IMR-90 (cell line): Measurements from ENCODE around the gene PPARG. TPM values are rescaled to one million over a fixed set of nuclear protein-coding genes. Genes with fewer than 3 reads are reported as not detected.

Experiments used
- ATAC-seq: fragments of 200-7000 bp; cut with Tn5 transposase; 2 replicates; pipeline ENCODE4 v1.9.1; 2020; ENCODE audit warnings: low read depth, mild to moderate bottlenecking, moderate library complexity
- BruUV-seq: library from RNA; stranded (reverse); fragments of 400-500 nt; replicated peaks from 2 replicates; lab custom pipeline; 2021; lab: Mats Ljungman, UMichigan
- CTCF ChIA-PET: fragments of 300-600 bp; formaldehyde crosslinking; extraction: SDS; loops from one replicate; lab custom pipeline; 2021; ENCODE audit warnings: antibody characterized with exemption; lab: Yijun Ruan, JAX
- POLR2A ChIA-PET: fragments of 300-600 bp; sonication (Branson Sonifier 250); formaldehyde crosslinking; loops from one replicate; lab custom pipeline; 2022; ENCODE audit warnings: antibody characterized with exemption; ENCODE audit not compliant: unreplicated experiment; lab: Charles Lee
- DNase-seq: peaks from one replicate; pipeline ENCODE4 v3.0.0; 2013
- H2AFZ ChIP-seq: replicated peaks from 2 replicates; pipeline ENCODE3; 2013; ENCODE audit warnings: low read length, mild to moderate bottlenecking; ENCODE audit not compliant: poor library complexity
- H2AK5ac ChIP-seq: 2 replicates; pipeline ENCODE4 v1.6.1; 2013; ENCODE audit warnings: low read depth, low read length, inconsistent platforms
- H2AK9ac ChIP-seq: replicated peaks from 2 replicates; pipeline ENCODE3; 2013; ENCODE audit warnings: mild to moderate bottlenecking, low read depth, low read length, moderate library complexity; ENCODE audit not compliant: poor library complexity
- H2BK120ac ChIP-seq: 2 replicates; pipeline ENCODE4 v1.6.1; 2013; ENCODE audit warnings: low read depth, low read length, inconsistent platforms
- H2BK15ac ChIP-seq: 3 replicates; pipeline ENCODE4 v1.6.1; 2013; ENCODE audit warnings: low read depth, low read length, inconsistent platforms
- H2BK20ac ChIP-seq: 2 replicates; pipeline ENCODE4 v1.6.1; 2013; ENCODE audit warnings: low read depth, mild to moderate bottlenecking, inconsistent platforms, low read length, moderate library complexity
- H2BK5ac ChIP-seq: 2 replicates; pipeline ENCODE4 v1.6.1; 2013; ENCODE audit warnings: mild to moderate bottlenecking, low read depth, low read length, inconsistent platforms; ENCODE audit not compliant: poor library complexity, severe bottlenecking
- H3K14ac ChIP-seq: replicated peaks from 2 replicates; pipeline ENCODE4 v1.6.1; 2013; ENCODE audit warnings: low read depth, low read length, inconsistent platforms
- H3K18ac ChIP-seq: 2 replicates; pipeline ENCODE4 v1.6.1; 2013; ENCODE audit warnings: low read depth, low read length, control low read depth
- H3K23ac ChIP-seq: 2 replicates; pipeline ENCODE4 v1.6.1; 2013; ENCODE audit warnings: low read depth, low read length, inconsistent platforms
- H3K27ac ChIP-seq: 2 replicates; pipeline ENCODE4 v1.5.1; 2013; ENCODE audit warnings: mild to moderate bottlenecking, control low read depth, low read length; ENCODE audit not compliant: insufficient read depth
- H3K27me3 ChIP-seq: 2 replicates; pipeline ENCODE4 v1.6.1; 2013; ENCODE audit warnings: low read length; ENCODE audit not compliant: control insufficient read depth, insufficient read depth
- H3K36me3 ChIP-seq: 2 replicates; pipeline ENCODE4 v1.6.1; 2013; ENCODE audit warnings: low read length, mixed read lengths; ENCODE audit not compliant: control insufficient read depth, insufficient read depth
- H3K4ac ChIP-seq: 2 replicates; pipeline ENCODE4 v1.6.1; 2013; ENCODE audit warnings: low read depth, low read length, inconsistent platforms
- H3K4me1 ChIP-seq: 2 replicates; pipeline ENCODE4 v1.6.1; 2013; ENCODE audit warnings: low read length, mixed read lengths; ENCODE audit not compliant: control insufficient read depth, insufficient read depth
- H3K4me2 ChIP-seq: 2 replicates; pipeline ENCODE4 v1.6.1; 2013; ENCODE audit warnings: low read depth, mild to moderate bottlenecking, control low read depth, low read length, moderate library complexity
- H3K4me3 ChIP-seq: 2 replicates; pipeline ENCODE4 v1.5.1; 2013; ENCODE audit warnings: low read depth, mild to moderate bottlenecking, control low read depth, low read length, moderate library complexity; ENCODE audit not compliant: insufficient read depth
- H3K56ac ChIP-seq: 2 replicates; pipeline ENCODE4 v1.6.1; 2013; ENCODE audit warnings: low read length, inconsistent platforms; ENCODE audit not compliant: insufficient read depth; ENCODE audit errors: extremely low read depth
- H3K79me1 ChIP-seq, 2 experiments: 2 replicates each; pipeline ENCODE4 v1.6.1; 2013; ENCODE audit warnings: low read length in 2 of 2, inconsistent platforms in 1 of 2, low read depth in 1 of 2
- H3K9ac ChIP-seq: 2 replicates; pipeline ENCODE4 v1.6.1; 2013; ENCODE audit warnings: low read depth, low read length, control low read depth
- H3K9me1 ChIP-seq: 2 replicates; pipeline ENCODE4 v1.6.1; 2013; ENCODE audit warnings: low read length, inconsistent platforms; ENCODE audit not compliant: insufficient read depth
- H3K9me3 ChIP-seq: 2 replicates; pipeline ENCODE4 v1.6.1; 2013; ENCODE audit warnings: low read length; ENCODE audit not compliant: control insufficient read depth, insufficient read depth
- H4K20me1 ChIP-seq: 2 replicates; pipeline ENCODE4 v1.6.1; 2013; ENCODE audit warnings: low read length, inconsistent platforms; ENCODE audit not compliant: insufficient read depth
- H4K5ac ChIP-seq: 2 replicates; pipeline ENCODE4 v1.6.1; 2013; ENCODE audit warnings: mild to moderate bottlenecking, low read depth, low read length, control low read depth
- H4K8ac ChIP-seq, 2 experiments: 2 replicates each; pipeline ENCODE4 v1.6.1; 2013; ENCODE audit warnings: low read depth in 2 of 2, low read length in 2 of 2, control low read depth in 1 of 2, inconsistent platforms in 1 of 2
- H4K91ac ChIP-seq: 2 replicates; pipeline ENCODE4 v1.6.1; 2013; ENCODE audit warnings: low read depth, low read length, inconsistent platforms; ENCODE audit not compliant: insufficient read depth
- CEBPB ChIP-seq: IDR thresholded peaks from 2 replicates; pipeline ENCODE4 v1.6.1; 2012; ENCODE audit warnings: low read depth, low read length, improper control_type of control experiment
- CHD1 ChIP-seq: IDR thresholded peaks from 2 replicates; pipeline ENCODE4 v1.6.1; 2012; ENCODE audit warnings: low read depth, low read length, improper control_type of control experiment
- FOS ChIP-seq: fragments of 150-350 bp; IDR thresholded peaks from 2 replicates; pipeline ENCODE4 v1.6.1; 2016; ENCODE audit warnings: low read depth, low read length
- MAFK ChIP-seq: IDR thresholded peaks from 2 replicates; pipeline ENCODE4 v1.6.1; 2012; ENCODE audit warnings: low read depth, low read length, improper control_type of control experiment
- MXI1 ChIP-seq: IDR thresholded peaks from 2 replicates; pipeline ENCODE4 v1.6.1; 2012; ENCODE audit warnings: low read depth, mild to moderate bottlenecking, low read length, moderate library complexity, borderline replicate concordance
- RAD21 ChIP-seq: IDR thresholded peaks from 2 replicates; pipeline ENCODE4 v1.6.1; 2012; ENCODE audit warnings: low read length, improper control_type of control experiment
- RCOR1 ChIP-seq: IDR thresholded peaks from 2 replicates; pipeline ENCODE4 v1.6.1; 2012; ENCODE audit warnings: mild to moderate bottlenecking, low read length, improper control_type of control experiment; ENCODE audit not compliant: insufficient replicate concordance
- RFX5 ChIP-seq: IDR thresholded peaks from 2 replicates; pipeline ENCODE4 v1.8.0; 2012; ENCODE audit warnings: low read depth, mild to moderate bottlenecking, low read length, moderate library complexity
- SMC3 ChIP-seq: fragments of 150-350 bp; IDR thresholded peaks from 2 replicates; pipeline ENCODE4 v1.6.1; 2016; ENCODE audit warnings: low read depth, mild to moderate bottlenecking, antibody characterized with exemption, low read length, moderate library complexity
- WGBS, 2 experiments: methylation state at CpG; one replicate each; pipeline versions ENCODE4 v1.1.5 to v1.1.7; 2013; ENCODE audit warnings: missing lambda C conversion rate in 2 of 2; ENCODE audit not compliant: insufficient read length in 1 of 2; ENCODE audit errors: extremely low coverage in 2 of 2; 5-methylcytosine and 5-hydroxymethylcytosine counted together
- dilution Hi-C: fragments of 300-500 bp; cut with HindIII; formaldehyde crosslinking; loops from one replicate; pipeline ENCODE4 v1.14.3; 2018; ENCODE audit warnings: low sequenced_read_pairs; ENCODE audit not compliant: unreplicated experiment
- in situ Hi-C: fragments of 300-500 bp; cut with MboI; formaldehyde crosslinking; loops from 3 replicates; pipeline ENCODE4 v1.14.3; 2019; ENCODE audit warnings: low sequenced_read_pairs, inconsistent platforms, mixed read lengths
- intact Hi-C: fragments of 100-400 bp; cut with micrococcal nuclease; formaldehyde crosslinking; loops from 2 replicates; pipeline ENCODE4 v1.10.0; 2022
- polyA plus RNA-seq, 3 experiments: library from polyadenylated mRNA; depleted of rRNA; stranded (reverse); fragments of >200 nt; gene quantifications; 2 replicates each; pipeline ENCODE4 v1.2.3, GENCODE V29; 2012; ENCODE audit warnings: low replicate concordance in 1 of 3
- total RNA-seq: library from RNA; depleted of rRNA; stranded (reverse); fragments of >200 nt; gene quantifications from 2 replicates; pipeline ENCODE4 v1.2.3, GENCODE V29; 2012
- TF ChIP-seq, protein P1 (sequence below): fragments of 150-350 bp; IDR thresholded peaks from 2 replicates; pipeline ENCODE4 v1.6.1; 2017; ENCODE audit warnings: mild to moderate bottlenecking, antibody characterized with exemption, low read length, low read depth
- TF ChIP-seq, protein P2 (sequence below): conservative IDR thresholded peaks from 2 replicates; pipeline ENCODE4 v1.5.1; 2012; ENCODE audit warnings: mild to moderate bottlenecking, low read depth, low read length, improper control_type of control experiment
- TF ChIP-seq, protein P3 (sequence below): fragments of 150-350 bp; IDR thresholded peaks from 2 replicates; pipeline ENCODE4 v1.6.1; 2016; ENCODE audit warnings: low read depth, mild to moderate bottlenecking, low read length, moderate library complexity, borderline replicate concordance

PPARG gene
- total and polyA plus RNA-seq, 2 of the 4 experiments (the other 2 are of a cell fraction) = 11.2 to 23.8 TPM

DNA sequence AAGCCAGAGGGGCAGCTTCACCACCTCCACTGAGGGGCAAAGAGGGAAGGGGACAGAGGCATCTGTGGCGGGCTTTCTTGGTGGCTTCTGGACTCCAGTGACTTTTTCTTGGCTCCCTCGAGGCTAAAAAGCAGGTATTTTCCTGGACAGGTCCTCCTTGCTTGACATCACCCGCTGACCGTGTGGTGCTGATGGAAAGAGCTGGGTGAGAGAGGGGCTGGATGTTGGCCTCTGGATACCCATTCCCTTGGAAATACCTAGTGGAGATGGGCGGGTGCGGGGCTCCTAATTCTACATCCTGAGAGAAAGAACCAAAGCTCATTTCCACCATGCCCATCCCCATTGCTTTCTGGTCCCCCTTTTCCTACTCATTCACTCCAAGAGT, 148.3 kb downstream of the PPARG start:
- Histone ChIP-seq H3K27me3 (no peaks in the 10 kb centered on the region), H3K36me3 (peaks cover 6% of the 10 kb centered on the region; the same call in 1 of the 2 replicates), H2BK15ac (no peak overlapping the region), H4K20me1 (no peaks in the 10 kb centered on the region), H3K4me2 (peak overlapping the region; percentile 39; the same call in 1 of the 2 replicates), H4K91ac (no peak overlapping the region), H3K4ac (no peak overlapping the region), H3K9me3 (no peaks in the 10 kb centered on the region), H2AK5ac (no peak overlapping the region), H3K27ac (no peak overlapping the region), H3K23ac (no peak overlapping the region), H2AK9ac (no peak overlapping the region), H3K14ac (no peak overlapping the region), H2BK5ac (no peak overlapping the region), H3K56ac (no peak overlapping the region), H3K4me3 (no peak overlapping the region), H3K9ac (no peak overlapping the region), H2BK20ac (no peak overlapping the region), H3K79me1 (no peaks in the 10 kb centered on the region), H4K8ac (no peak overlapping the region), H4K5ac (no peak overlapping the region; the same call in 1 of the 2 replicates), H2AFZ (no peak overlapping the region), H3K18ac (no peak overlapping the region), H3K4me1 (peaks cover 9% of the 10 kb centered on the region), H3K9me1 (0 out of 2 replicates have a peak, but pooled peaks cover 3% of the 10 kb centered on the region), H2BK120ac (no peak overlapping the region)
- CTCF ChIA-PET = no interaction called here
- in situ Hi-C loops = no loop called here
- TF ChIP-seq FOS (no peak), CEBPB (no peak), CHD1 (no peak), RAD21 (no peak), MXI1 (no peak), RFX5 (no peak), MAFK (no peak), SMC3 (no peak), RCOR1 (no peak)
- TF ChIP-seq, protein P1, sequence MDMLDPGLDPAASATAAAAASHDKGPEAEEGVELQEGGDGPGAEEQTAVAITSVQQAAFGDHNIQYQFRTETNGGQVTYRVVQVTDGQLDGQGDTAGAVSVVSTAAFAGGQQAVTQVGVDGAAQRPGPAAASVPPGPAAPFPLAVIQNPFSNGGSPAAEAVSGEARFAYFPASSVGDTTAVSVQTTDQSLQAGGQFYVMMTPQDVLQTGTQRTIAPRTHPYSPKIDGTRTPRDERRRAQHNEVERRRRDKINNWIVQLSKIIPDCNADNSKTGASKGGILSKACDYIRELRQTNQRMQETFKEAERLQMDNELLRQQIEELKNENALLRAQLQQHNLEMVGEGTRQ = no peak
- TF ChIP-seq, protein P2, sequence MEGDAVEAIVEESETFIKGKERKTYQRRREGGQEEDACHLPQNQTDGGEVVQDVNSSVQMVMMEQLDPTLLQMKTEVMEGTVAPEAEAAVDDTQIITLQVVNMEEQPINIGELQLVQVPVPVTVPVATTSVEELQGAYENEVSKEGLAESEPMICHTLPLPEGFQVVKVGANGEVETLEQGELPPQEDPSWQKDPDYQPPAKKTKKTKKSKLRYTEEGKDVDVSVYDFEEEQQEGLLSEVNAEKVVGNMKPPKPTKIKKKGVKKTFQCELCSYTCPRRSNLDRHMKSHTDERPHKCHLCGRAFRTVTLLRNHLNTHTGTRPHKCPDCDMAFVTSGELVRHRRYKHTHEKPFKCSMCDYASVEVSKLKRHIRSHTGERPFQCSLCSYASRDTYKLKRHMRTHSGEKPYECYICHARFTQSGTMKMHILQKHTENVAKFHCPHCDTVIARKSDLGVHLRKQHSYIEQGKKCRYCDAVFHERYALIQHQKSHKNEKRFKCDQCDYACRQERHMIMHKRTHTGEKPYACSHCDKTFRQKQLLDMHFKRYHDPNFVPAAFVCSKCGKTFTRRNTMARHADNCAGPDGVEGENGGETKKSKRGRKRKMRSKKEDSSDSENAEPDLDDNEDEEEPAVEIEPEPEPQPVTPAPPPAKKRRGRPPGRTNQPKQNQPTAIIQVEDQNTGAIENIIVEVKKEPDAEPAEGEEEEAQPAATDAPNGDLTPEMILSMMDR = no peak
- TF ChIP-seq, protein P3, sequence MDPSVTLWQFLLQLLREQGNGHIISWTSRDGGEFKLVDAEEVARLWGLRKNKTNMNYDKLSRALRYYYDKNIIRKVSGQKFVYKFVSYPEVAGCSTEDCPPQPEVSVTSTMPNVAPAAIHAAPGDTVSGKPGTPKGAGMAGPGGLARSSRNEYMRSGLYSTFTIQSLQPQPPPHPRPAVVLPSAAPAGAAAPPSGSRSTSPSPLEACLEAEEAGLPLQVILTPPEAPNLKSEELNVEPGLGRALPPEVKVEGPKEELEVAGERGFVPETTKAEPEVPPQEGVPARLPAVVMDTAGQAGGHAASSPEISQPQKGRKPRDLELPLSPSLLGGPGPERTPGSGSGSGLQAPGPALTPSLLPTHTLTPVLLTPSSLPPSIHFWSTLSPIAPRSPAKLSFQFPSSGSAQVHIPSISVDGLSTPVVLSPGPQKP = no peak
- POLR2A ChIA-PET = no interaction called here
- dilution Hi-C loops = no loop called here
- ATAC-seq = no peak
- no CpG with 5 or more reads among the region's 6 CpGs for WGBS, 2 experiments
- intact Hi-C loops = no loop called here
- BruUV-seq = no TSS peak
- DNase-seq = no peak
